SK-N-SH treated with all-trans-retinoic acid at 6 μM for 48 hours (cell line): ENCODE results near the gene RASSF10.

Source experiments
- ATAC-seq: fragments of 200-7000 bp; cut with Tn5 transposase; 3 replicates; pipeline ENCODE4 v1.9.1; 2020; ENCODE audit warnings: mild to moderate bottlenecking, moderate library complexity
- ARNTL ChIP-seq: fragments of 450-650 bp; formaldehyde crosslinking; IDR thresholded peaks from 2 replicates; pipeline ENCODE4 v1.5.0; 2020; ENCODE audit warnings: low read depth, mild to moderate bottlenecking, moderate library complexity, borderline replicate concordance
- BACH2 ChIP-seq: fragments of 250-450 bp; sonication (Bioruptor Pico); IDR thresholded peaks from 2 replicates; pipeline ENCODE4 v1.9.0; 2021; ENCODE audit warnings: mild to moderate bottlenecking, borderline replicate concordance
- CREB5 ChIP-seq: fragments of 250-450 bp; sonication (Bioruptor Pico); IDR thresholded peaks from 2 replicates; pipeline ENCODE4 v1.5.1; 2020; ENCODE audit warnings: low read depth, mild to moderate bottlenecking, moderate library complexity
- CSDC2 ChIP-seq: fragments of 250-450 bp; sonication (Bioruptor Pico); IDR thresholded peaks from 2 replicates; pipeline ENCODE4 v1.5.0; 2020; ENCODE audit warnings: mild to moderate bottlenecking, moderate library complexity
- CSRNP3 ChIP-seq: fragments of 250-450 bp; sonication (Bioruptor Pico); IDR thresholded peaks from 2 replicates; pipeline ENCODE4 v1.5.1; 2021; ENCODE audit warnings: mild to moderate bottlenecking, moderate library complexity
- ESRRG ChIP-seq: fragments of 250-450 bp; sonication (Bioruptor Pico); IDR thresholded peaks from 2 replicates; pipeline ENCODE4 v1.6.1; 2021; ENCODE audit warnings: mild to moderate bottlenecking
- GLIS3 ChIP-seq: fragments of 250-450 bp; sonication (Bioruptor Pico); IDR thresholded peaks from 2 replicates; pipeline ENCODE4 v1.5.0; 2020; ENCODE audit warnings: mild to moderate bottlenecking, moderate library complexity
- ISL1 ChIP-seq: fragments of 250-450 bp; sonication (Bioruptor Pico); IDR thresholded peaks from 2 replicates; pipeline ENCODE4 v2.1.2; 2022; ENCODE audit warnings: mild to moderate bottlenecking, moderate library complexity
- OSR1 ChIP-seq: fragments of 250-450 bp; sonication (Bioruptor Pico); IDR thresholded peaks from 2 replicates; pipeline ENCODE4 v1.8.0; 2022; ENCODE audit warnings: moderate library complexity, mild to moderate bottlenecking, inconsistent platforms
- PATZ1 ChIP-seq: fragments of 250-450 bp; sonication (Bioruptor Pico); IDR thresholded peaks from 2 replicates; pipeline ENCODE4 v1.8.0; 2020; ENCODE audit warnings: mild to moderate bottlenecking, moderate library complexity, borderline replicate concordance
- POU6F1 ChIP-seq: fragments of 250-450 bp; sonication (Bioruptor Pico); IDR thresholded peaks from 2 replicates; pipeline ENCODE4 v1.8.0; 2021; ENCODE audit warnings: low read depth, mild to moderate bottlenecking, moderate library complexity, borderline replicate concordance
- PPARA ChIP-seq: fragments of 250-450 bp; sonication (Bioruptor Pico); IDR thresholded peaks from 2 replicates; pipeline ENCODE4 v1.5.0; 2020; ENCODE audit warnings: mild to moderate bottlenecking, borderline replicate concordance
- SNAI2 ChIP-seq: fragments of 250-450 bp; sonication (Bioruptor Pico); IDR thresholded peaks from 2 replicates; pipeline ENCODE4 v1.5.0; 2020; ENCODE audit warnings: mild to moderate bottlenecking, moderate library complexity
- TCF4 ChIP-seq: fragments of 250-450 bp; sonication (Bioruptor Pico); IDR thresholded peaks from 2 replicates; pipeline ENCODE4 v1.8.0; 2021; ENCODE audit warnings: mild to moderate bottlenecking, moderate library complexity, borderline replicate concordance
- TOX ChIP-seq: fragments of 250-450 bp; sonication (Bioruptor Pico); IDR thresholded peaks from 2 replicates; pipeline ENCODE4 v1.8.0; 2021; ENCODE audit warnings: mild to moderate bottlenecking, moderate library complexity, borderline replicate concordance
- TSHZ2 ChIP-seq: fragments of 250-450 bp; sonication (Bioruptor Pico); IDR thresholded peaks from 2 replicates; pipeline ENCODE4 v1.5.0; 2020; ENCODE audit warnings: mild to moderate bottlenecking, moderate library complexity
- ZC3H10 ChIP-seq: fragments of 250-450 bp; sonication (Bioruptor Pico); IDR thresholded peaks from 2 replicates; pipeline ENCODE4 v1.5.1; 2021; ENCODE audit warnings: mild to moderate bottlenecking, moderate library complexity
- ZFP3 ChIP-seq: fragments of 250-450 bp; sonication (Bioruptor Pico); IDR thresholded peaks from 2 replicates; pipeline ENCODE4 v1.5.0; 2020; ENCODE audit warnings: mild to moderate bottlenecking, moderate library complexity
- ZNF565 ChIP-seq: fragments of 450-650 bp; formaldehyde crosslinking; conservative IDR thresholded peaks from 2 replicates; pipeline ENCODE4 v1.5.0; 2020; ENCODE audit warnings: low read depth, mild to moderate bottlenecking, moderate library complexity
- ZNF8 ChIP-seq: fragments of 450-650 bp; formaldehyde crosslinking; IDR thresholded peaks from 2 replicates; pipeline ENCODE4 v1.5.0; 2020; ENCODE audit warnings: mild to moderate bottlenecking, moderate library complexity

The RASSF10 gene

GRCh38 chr11:12973528-12974181 is 35.5 kb upstream of the RASSF10 start:
- ATAC-seq = no peak
- TF ChIP-seq CREB5 (CRISPR knock-in tag) (no peak), ISL1 (CRISPR knock-in tag) (0 out of 2 replicates have a peak, but pooled peaks have one; percentile 10), POU6F1 (CRISPR knock-in tag) (no peak)
- TF ChIP-seq, all 23 proteins: peak for 1

- ATAC-seq = no peak
- TF ChIP-seq CSDC2 (CRISPR knock-in tag) (no peak), CSRNP3 (CRISPR knock-in tag) (no peak), SNAI2 (no peak), ZC3H10 (CRISPR knock-in tag) (no peak), PATZ1 (CRISPR knock-in tag) (no peak), ARNTL (CRISPR knock-in tag) (no peak), ESRRG (no peak), OSR1 (no peak), PPARA (no peak), GLIS3 (CRISPR knock-in tag) (no peak), ZNF565 (CRISPR knock-in tag) (no peak), ISL1 (CRISPR knock-in tag) (no peak), TSHZ2 (no peak), POU6F1 (CRISPR knock-in tag) (no peak), CREB5 (CRISPR knock-in tag) (no peak), TOX (no peak), ZNF8 (no peak), TCF4 (CRISPR knock-in tag) (no peak), BACH2 (CRISPR knock-in tag) (no peak), ZFP3 (CRISPR knock-in tag) (no peak)
Observed at GRCh38 chr11:12975195-12975594, 33.9 kb upstream of the RASSF10 start.
